Left ventricle myocardium superior (tissue), 1 donor: ENCODE data around the gene TAF1A. TPM values are rescaled to one million over a fixed set of nuclear protein-coding genes. Genes with fewer than 3 reads are reported as not detected.

Experiments used
- ATAC-seq: fragments of 200-7000 bp; cut with Tn5 transposase; one replicate; pipeline ENCODE4 v1.9.1; 2020; ENCODE audit warnings: mild to moderate bottlenecking, moderate library complexity
- DNase-seq: peaks from one replicate; pipeline ENCODE4 v3.0.0-alpha.2; 2020
- intact Hi-C: fragments of 100-400 bp; cut with micrococcal nuclease; formaldehyde crosslinking; loops from one replicate; pipeline ENCODE4 v1.11.0; 2022
- total RNA-seq: library from RNA; stranded (reverse); fragmentation: NEBNext Ultra II Directional; extraction: Animal tissue kit (Norgen Biotek cat#: 25700); gene quantifications from one replicate; pipeline ENCODE4 v1.2.1, GENCODE V29; 2021
- donor health status: DM: no; HTN: yes; CAD: no; lungs with severe emphysema.

TAF1A gene
- total RNA-seq, 1 donor from 2014 or later, result 2.6 TPM

GRCh38 chr1:222546548-222547259 lies 43.0 kb downstream of the TAF1A start:
- no peak for ATAC-seq
- DNase-seq, result no peak

GRCh38 chr1:222546091-222546490 lies 43.6 kb downstream of the TAF1A start:
- intact Hi-C loops, result no loop called here
- ATAC-seq, result no peak

More at GRCh38 chr1:222546548-222547259, 43.0 kb downstream of the TAF1A start:
- intact Hi-C loops, result no loop called here

DNA sequence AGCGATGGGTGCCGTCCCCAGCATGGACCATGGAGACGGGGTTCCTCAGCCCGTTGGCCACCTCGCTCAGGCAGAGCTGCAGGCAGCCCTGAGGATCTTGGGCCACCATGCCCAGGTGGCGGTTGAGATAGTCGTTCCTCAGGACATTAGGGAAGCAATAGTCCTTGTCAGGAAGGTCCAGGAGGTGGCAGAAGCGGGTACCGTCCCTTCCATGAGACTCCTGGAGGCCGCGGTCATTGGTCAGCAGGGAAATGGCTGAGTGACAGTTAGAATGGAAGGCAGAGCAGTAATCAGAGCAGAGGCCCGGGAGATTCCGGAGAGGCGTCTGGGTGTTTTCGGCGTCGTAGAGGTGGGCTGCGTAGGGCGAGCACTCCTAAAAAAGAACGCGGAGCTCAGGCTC lies 45.9 kb downstream of the TAF1A start:
- DNase-seq (no peak), ATAC-seq (no peak)
- intact Hi-C loops, result no loop called here

More at GRCh38 chr1:222546091-222546490, 43.6 kb downstream of the TAF1A start:
- no peak for DNase-seq

- DNase-seq, result no peak
- no peak for ATAC-seq
- intact Hi-C loops, result no loop called here
Measured at GRCh38 chr1:222540598-222540995, 49.1 kb downstream of the TAF1A start.

GRCh38 chr1:222539951-222540597 lies 49.7 kb downstream of the TAF1A start:
- ATAC-seq, result no peak
- intact Hi-C loops, result no loop called here
- DNase-seq, result no peak

DNA sequence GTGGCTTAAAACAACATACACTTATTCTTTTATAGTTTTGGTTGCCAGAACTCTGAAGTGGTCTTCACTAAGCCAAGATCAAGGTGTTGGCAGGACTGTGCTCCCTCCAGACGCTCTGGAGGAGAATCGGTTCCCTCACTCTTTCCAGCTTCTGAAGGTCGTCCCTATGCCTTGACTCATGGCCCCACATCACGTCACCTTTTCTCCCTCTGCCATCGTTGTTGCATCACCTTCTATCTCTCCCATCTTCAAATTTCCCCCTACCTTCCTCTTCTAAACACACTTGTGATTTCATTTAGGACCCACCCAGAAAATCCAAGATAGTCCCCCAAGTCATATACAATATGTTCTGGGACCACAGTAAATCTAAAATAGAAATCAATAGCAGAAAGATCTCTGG lies 54.3 kb downstream of the TAF1A start:
- intact Hi-C loops, result no loop called here
- no peak for ATAC-seq
- DNase-seq, result no peak

GRCh38 chr1:222530852-222531251 lies 58.9 kb downstream of the TAF1A start:
- ATAC-seq (no peak), DNase-seq (no peak)
- intact Hi-C loops, result no loop called here

GRCh38 chr1:222529916-222530315 lies 59.8 kb downstream of the TAF1A start:
- intact Hi-C loops, result no loop called here
- no peak for DNase-seq
- no peak for ATAC-seq

GRCh38 chr1:222529181-222529580 lies 60.6 kb downstream of the TAF1A start:
- ATAC-seq, result no peak

DNA sequence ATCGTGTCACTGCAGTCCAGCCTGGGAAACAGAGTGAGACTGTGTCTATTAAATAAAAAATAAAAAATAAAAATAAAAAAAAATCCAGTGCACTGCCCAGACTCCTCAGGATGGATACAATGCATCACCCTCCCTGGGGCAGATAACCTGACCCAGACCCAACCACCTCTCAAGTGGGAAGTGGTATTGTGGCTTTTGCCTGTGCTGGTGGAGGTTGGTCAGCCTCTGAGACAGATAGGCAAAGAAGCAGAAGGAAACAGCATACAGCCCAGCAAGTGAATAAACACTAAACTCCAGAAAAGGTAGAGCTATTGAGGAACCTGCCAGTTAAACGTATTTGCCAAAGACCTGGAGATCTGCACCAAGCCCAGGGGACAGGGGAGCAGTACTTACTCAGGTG lies 63.8 kb downstream of the TAF1A start:
- ATAC-seq (no peak), DNase-seq (no peak)
- intact Hi-C loops, result no loop called here

More at GRCh38 chr1:222529181-222529580, 60.6 kb downstream of the TAF1A start:
- DNase-seq, result no peak
- intact Hi-C loops, result no loop called here

GRCh38 chr1:222523852-222524251 lies 65.9 kb downstream of the TAF1A start:
- intact Hi-C loops, result no loop called here
- DNase-seq, result no peak
- no peak for ATAC-seq

GRCh38 chr1:222522105-222522915 lies 67.4 kb downstream of the TAF1A start:
- DNase-seq (no peak), ATAC-seq (no peak)
- intact Hi-C loops, result no loop called here

- ATAC-seq (no peak), DNase-seq (no peak)
- intact Hi-C loops, result no loop called here
Measured at GRCh38 chr1:222521299-222522104, 68.2 kb downstream of the TAF1A start.

Other genes with a start within 250 kb of the TAF1A start
- not detected for gene HHIPL2, start 41.8 kb downstream of the TAF1A start, total RNA-seq
- 65.5 TPM for gene MIA3, start 28.2 kb upstream of the TAF1A start, total RNA-seq
- 52.7 TPM for gene AIDA, start 122.6 kb upstream of the TAF1A start, total RNA-seq
- 25.4 TPM for gene BROX, start 122.6 kb upstream of the TAF1A start, total RNA-seq
- not detected for gene FAM177B, start 147.3 kb upstream of the TAF1A start, total RNA-seq
- 6.4 TPM for gene DISP1, start 225.1 kb upstream of the TAF1A start, total RNA-seq